HepG2 (cell line): ENCODE results near the gene SAPCD2. TPM values are rescaled to one million over a fixed set of nuclear protein-coding genes. Genes with fewer than 3 reads are reported as not detected.

Source experiments
- ATAC-seq: fragments of 200-7000 bp; cut with Tn5 transposase; 3 replicates; pipeline ENCODE4 v1.9.1; 2020; ENCODE audit warnings: mild to moderate bottlenecking, moderate library complexity
- BruUV-seq: library from RNA; stranded (reverse); fragments of 400-500 nt; replicated peaks from 2 replicates; lab custom pipeline; 2021; lab: Mats Ljungman, UMichigan
- CTCF ChIA-PET: fragments of 300-600 bp; formaldehyde crosslinking; extraction: SDS; loops from one replicate; lab custom pipeline; 2021; ENCODE audit warnings: low total read pairs, inconsistent platforms, low intra/inter-chr PET ratio; lab: Yijun Ruan, JAX
- POLR2A ChIA-PET: fragments of 350-600 bp; sonication (Branson Sonifier 250); formaldehyde crosslinking; loops from one replicate; lab custom pipeline; 2020; ENCODE audit warnings: antibody characterized with exemption, inconsistent platforms; lab: Yijun Ruan, JAX
- DNase-seq: peaks from one replicate; pipeline ENCODE4 v3.0.0-alpha.2; 2015; ENCODE audit warnings: low spot score
- FAIRE-seq: peaks from 3 replicates; lab custom pipeline; 2011; peaks lifted over from hg19 to GRCh38; lab: Jason Lieb, UNC
- H2AFZ ChIP-seq: one replicate; pipeline ENCODE4 v1.6.1; 2011; ENCODE audit warnings: low read length, inconsistent platforms
- H3K27ac ChIP-seq: fragments of 300-600 bp; 3 replicates; pipeline ENCODE4 v1.8.0; 2011; ENCODE audit warnings: mixed run types, mild to moderate bottlenecking, mixed read lengths, low read length, inconsistent platforms; ENCODE audit not compliant: insufficient read depth; ENCODE audit errors: extremely low read length
- H3K27me3 ChIP-seq, 2 experiments: fragments of 200-600 bp in 1 of 2; 2 replicates in 1 of 2; 3 replicates in 1 of 2; pipeline versions ENCODE4 v1.6.0 to v1.8.0; 2011; ENCODE audit warnings: low read length in 2 of 2, mild to moderate bottlenecking in 2 of 2, moderate library complexity in 2 of 2, inconsistent platforms in 1 of 2; ENCODE audit not compliant: insufficient read depth in 2 of 2, control insufficient read depth in 1 of 2
- H3K36me3 ChIP-seq, 2 experiments: fragments of 200-600 bp in 1 of 2; replicated peaks in 1 of 2; 2 replicates in 1 of 2; 3 replicates in 1 of 2; pipeline versions ENCODE4 v1.5.1 to v1.8.0; 2011; ENCODE audit warnings: low read length in 2 of 2, inconsistent platforms in 1 of 2; ENCODE audit not compliant: insufficient read depth in 2 of 2, control insufficient read depth in 1 of 2
- H3K4me1 ChIP-seq: 2 replicates; pipeline ENCODE4 v1.5.1; 2012; ENCODE audit warnings: low read length, inconsistent platforms; ENCODE audit not compliant: insufficient read depth
- H3K4me2 ChIP-seq: 2 replicates; pipeline ENCODE4 v1.6.0; 2011; ENCODE audit warnings: low read depth, low read length, inconsistent platforms
- H3K4me3 ChIP-seq, 3 experiments: fragments of 200-600 bp in 1 of 3; sonication (generic), shearing (Covaris generic) in 1 of 3; replicated peaks in 1 of 3; 2 replicates each; pipeline ENCODE4 v1.5.1; 2011 to 2016; ENCODE audit warnings: low read length in 3 of 3, inconsistent platforms in 2 of 3, low read depth in 2 of 3, mild to moderate bottlenecking in 2 of 3, control low read depth in 1 of 3, mixed read lengths in 1 of 3; ENCODE audit not compliant: insufficient read depth in 1 of 3
- H3K79me2 ChIP-seq: one replicate; pipeline ENCODE4 v1.6.1; 2011; ENCODE audit warnings: low read length, inconsistent platforms; ENCODE audit not compliant: insufficient read depth
- H3K9ac ChIP-seq: 2 replicates; pipeline ENCODE4 v1.6.0; 2011; ENCODE audit warnings: mild to moderate bottlenecking, low read depth, low read length, inconsistent platforms; ENCODE audit not compliant: insufficient read depth
- H3K9me3 ChIP-seq: 2 replicates; pipeline ENCODE4 v1.5.1; 2012; ENCODE audit warnings: mild to moderate bottlenecking, low read length
- H4K20me1 ChIP-seq: 2 replicates; pipeline ENCODE4 v1.6.0; 2011; ENCODE audit warnings: inconsistent platforms, mild to moderate bottlenecking, low read length, moderate library complexity; ENCODE audit not compliant: insufficient read depth
- AGO2 ChIP-seq: fragments of 200-400 bp; formaldehyde crosslinking; optimal IDR thresholded peaks from 2 replicates; pipeline ENCODE3; 2017; ENCODE audit warnings: mild to moderate bottlenecking, low read depth, low read length, moderate library complexity
- HIVEP1 ChIP-seq: sonication (generic); formaldehyde crosslinking; IDR thresholded peaks from 2 replicates; pipeline ENCODE4 v1.4.0; 2020; ENCODE audit warnings: mild to moderate bottlenecking, missing genetic modification reagents
- HNF1A ChIP-seq, 2 experiments: sonication (generic) in 1 of 2; formaldehyde crosslinking in 1 of 2; IDR thresholded peaks; 2 replicates each; pipeline versions ENCODE4 v1.4.0 to v1.6.1; 2016 to 2020; ENCODE audit warnings: borderline replicate concordance in 1 of 2, low read depth in 1 of 2, mild to moderate bottlenecking in 1 of 2, missing genetic modification reagents in 1 of 2
- HNRNPK ChIP-seq: fragments of 200-400 bp; formaldehyde crosslinking; IDR thresholded peaks from 2 replicates; pipeline ENCODE4 v1.6.1; 2018; ENCODE audit warnings: low read length, low read depth, moderate library complexity, mild to moderate bottlenecking; ENCODE audit not compliant: poor library complexity, severe bottlenecking
- PCBP1 ChIP-seq: fragments of 200-400 bp; formaldehyde crosslinking; IDR thresholded peaks from 2 replicates; pipeline ENCODE4 v1.6.1; 2017; ENCODE audit warnings: mild to moderate bottlenecking, low read depth, low read length, borderline replicate concordance
- RBFOX2 ChIP-seq: fragments of 200-400 bp; formaldehyde crosslinking; IDR thresholded peaks from 2 replicates; pipeline ENCODE4 v1.6.1; 2017; ENCODE audit warnings: low read depth, mild to moderate bottlenecking, low read length
- WGBS: methylation state at CpG from one replicate; pipeline ENCODE4 v1.1.6; 2017; ENCODE audit warnings: low lambda C conversion rate; 5-methylcytosine and 5-hydroxymethylcytosine counted together
- in situ Hi-C: cut with HindIII; loops from 2 replicates; pipeline ENCODE4 v1.10.0; 2017; ENCODE audit warnings: low pct_unique_long_range_greater_than_20kb; ENCODE audit not compliant: extremely low pct_ligation_motif_present
- intact Hi-C: fragments of 100-400 bp; cut with micrococcal nuclease; formaldehyde crosslinking; loops from one replicate; pipeline ENCODE4 v1.10.0; 2022; ENCODE audit not compliant: unreplicated experiment
- polyA plus RNA-seq, 8 experiments: library from polyadenylated mRNA; depleted of rRNA in 3 of 8; stranded (reverse) in 7 of 8; unstranded in 1 of 8; fragments of >200 nt; fragmentation: Illumina TruSeq in 4 of 8; extraction: Trizol in 4 of 8; gene quantifications; 2 replicates each; pipeline versions ENCODE4 v1.2.1 to v1.2.3, GENCODE V29; 2011 to 2016; ENCODE audit warnings: low read depth in 4 of 8, missing spikeins in 1 of 8, mixed read lengths in 1 of 8; ENCODE audit not compliant: insufficient read depth in 1 of 8
- total RNA-seq, 5 experiments: library from RNA; depleted of rRNA; stranded (reverse); fragments of >200 nt; fragmentation: Illumina TruSeq; extraction: Trizol; gene quantifications; 2 replicates each; pipeline ENCODE4 v1.2.3, GENCODE V29; 2016; ENCODE audit warnings: low read depth in 1 of 5
- TF ChIP-seq, protein P1 (sequence below): sonication (generic); formaldehyde crosslinking; IDR thresholded peaks from 2 replicates; pipeline ENCODE4 v1.5.0; 2020; ENCODE audit warnings: missing genetic modification reagents

SAPCD2 gene
- total and polyA plus RNA-seq, 2 of the 13 experiments (the other 11 are each of a cell fraction or from before 2014, with no cell fraction given) = 21.9 to 42.8 TPM

DNA sequence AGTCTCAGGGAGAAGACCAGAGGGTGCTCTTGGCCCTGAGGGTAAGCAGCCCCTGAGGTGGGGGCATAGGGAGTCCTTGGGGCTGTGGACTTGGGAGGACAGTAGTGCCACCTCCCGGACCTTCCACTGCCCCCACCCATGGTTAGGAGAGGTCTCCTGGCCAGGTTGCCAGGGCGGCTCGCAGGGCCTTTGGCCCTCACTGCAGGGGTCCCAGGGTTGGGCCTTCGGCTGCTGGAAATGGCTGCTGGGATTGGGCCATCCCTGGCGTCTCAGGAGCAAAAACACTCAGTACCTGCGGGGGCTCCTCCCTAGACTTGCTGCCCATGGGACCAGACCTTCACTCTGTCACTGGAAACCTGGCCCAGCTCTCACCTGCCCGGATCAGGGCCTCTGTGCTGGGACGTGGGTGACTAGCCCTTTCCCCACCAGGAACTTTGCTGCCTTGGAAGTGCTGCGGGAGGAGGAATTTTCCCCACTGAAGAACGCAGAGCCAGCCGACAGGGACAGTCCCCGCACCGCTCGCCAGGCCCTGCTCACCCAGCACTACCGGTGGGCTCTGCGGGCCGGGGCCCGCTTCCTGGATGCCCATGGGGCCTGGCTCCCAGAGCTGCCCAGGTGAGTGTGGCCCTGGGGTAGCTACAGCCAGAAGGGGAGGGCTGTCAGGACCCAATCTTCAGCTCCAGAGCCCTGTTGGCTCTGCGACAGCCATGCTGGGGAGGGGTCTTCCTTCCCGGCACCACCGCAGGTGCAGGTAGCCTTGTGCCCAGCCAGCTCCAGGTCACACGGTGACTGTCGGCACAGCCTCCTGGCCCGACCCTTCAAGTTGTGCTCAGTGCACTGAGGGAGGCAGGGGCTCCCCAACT lies 10.1 kb upstream of the SAPCD2 start:
- no peak for FAIRE-seq
- BruUV-seq = no TSS peak

More for the DNA sequence above, 10.1 kb upstream of the SAPCD2 start:
- Histone ChIP-seq H4K20me1 (no peaks in the 10 kb centered on the region), H3K79me2 (no peaks in the 10 kb centered on the region), H2AFZ (no peak overlapping the region), H3K4me2 (no peak overlapping the region), H3K36me3 (peaks cover 9 to 16% of the 10 kb centered on the region in 2 experiments; a peak in 4 of 5 replicates), H3K4me1 (peaks cover 47% of the 10 kb centered on the region), H3K9me3 (no peaks in the 10 kb centered on the region), H3K27me3 (no peaks in the 10 kb centered on the region), H3K9ac (no peak overlapping the region), H3K4me3 (no peak overlapping the region), H3K27ac (no peak overlapping the region)
- TF ChIP-seq, protein P1, sequence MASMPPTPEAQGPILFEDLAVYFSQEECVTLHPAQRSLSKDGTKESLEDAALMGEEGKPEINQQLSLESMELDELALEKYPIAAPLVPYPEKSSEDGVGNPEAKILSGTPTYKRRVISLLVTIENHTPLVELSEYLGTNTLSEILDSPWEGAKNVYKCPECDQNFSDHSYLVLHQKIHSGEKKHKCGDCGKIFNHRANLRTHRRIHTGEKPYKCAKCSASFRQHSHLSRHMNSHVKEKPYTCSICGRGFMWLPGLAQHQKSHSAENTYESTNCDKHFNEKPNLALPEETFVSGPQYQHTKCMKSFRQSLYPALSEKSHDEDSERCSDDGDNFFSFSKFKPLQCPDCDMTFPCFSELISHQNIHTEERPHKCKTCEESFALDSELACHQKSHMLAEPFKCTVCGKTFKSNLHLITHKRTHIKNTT = no peak
- TF ChIP-seq HIVEP1 (CRISPR knock-in tag) (no peak), HNRNPK (no peak), PCBP1 (no peak), RBFOX2 (0 out of 2 replicates have a peak, but pooled peaks have one; percentile 23), HNF1A (IDR thresholded peaks at IDR 0.05; ENCODE audit: low read depth) (no peak), HNF1A (CRISPR knock-in tag; IDR thresholded peaks at IDR 0.05; ENCODE audit: borderline replicate concordance) (no peak), AGO2 (peak; percentile 36)
- ATAC-seq = no peak
- intact Hi-C loops = no loop called here
- no peak for DNase-seq
- CTCF ChIA-PET = no interaction called here
- POLR2A ChIA-PET = interaction anchor here (1.0 kb wide), 1 partner anchor 10 kb away, joined by 4 read pairs; the partner anchor contains the start of gene SAPCD2
- 86% methylated on average over 6 of the region's 24 CpGs for WGBS
- in situ Hi-C loops = no loop called here
